ENCODE results near the gene TM9SF1. TPM values are rescaled to one million over a fixed set of nuclear protein-coding genes. Genes with fewer than 3 reads are reported as not detected.

Gene TM9SF1
- total and polyA plus RNA-seq, 10 of the 15 experiments (the other 5 are each of a cell fraction or from before 2014, with no cell fraction given) = 7.2 to 39.2 (median 17.6) TPM

DNA sequence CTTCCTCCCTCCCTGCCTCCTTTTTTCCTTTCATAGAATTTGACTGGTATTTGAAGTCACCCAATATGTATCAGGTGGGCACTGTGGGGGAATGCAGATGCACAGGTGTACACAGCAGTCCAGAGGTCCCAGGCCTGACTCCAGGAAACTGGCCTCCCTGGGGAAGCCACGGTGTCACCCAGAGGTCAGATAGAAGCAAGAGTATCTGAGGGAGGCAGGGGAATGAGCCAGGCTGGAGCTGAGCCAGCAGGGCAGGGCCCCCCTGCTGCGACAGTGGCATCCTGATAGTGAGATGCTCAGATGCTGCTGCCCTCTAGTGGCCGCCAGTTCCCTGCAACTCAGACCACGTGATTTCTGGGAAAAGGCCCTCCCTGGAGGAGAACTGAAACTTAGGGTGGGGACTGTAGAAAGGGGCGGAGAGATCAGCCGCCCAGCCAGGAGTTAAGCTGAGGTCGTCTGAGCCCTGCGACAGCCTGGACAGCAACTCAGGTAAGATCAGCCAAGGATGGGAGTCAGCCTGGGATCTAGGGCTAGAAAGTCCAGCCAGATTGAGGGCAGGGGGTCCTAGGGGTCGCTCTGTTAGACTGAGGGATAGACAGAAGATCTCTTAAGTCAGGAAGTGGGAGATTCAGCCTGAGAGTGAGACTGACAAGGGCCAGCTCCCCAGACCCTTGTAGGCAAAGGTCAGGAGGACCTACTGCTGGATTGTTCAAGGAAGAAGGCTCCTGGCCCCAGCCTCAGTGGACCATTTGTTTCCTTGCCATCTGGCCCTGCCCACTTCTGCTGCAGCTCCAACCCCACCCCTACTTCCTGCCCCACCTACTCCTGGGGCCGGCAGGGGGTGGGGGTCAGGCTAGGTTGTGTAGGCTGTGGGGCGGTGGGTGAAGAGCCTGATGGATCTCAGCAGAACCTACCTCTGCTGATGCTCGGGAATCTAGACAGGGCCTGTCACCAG, 34.1 kb downstream of the TM9SF1 start, which contains the start of gene IRF9 (continued):
- TF ChIP-seq PAX5 (IDR thresholded peaks at IDR 0.05; ENCODE audit: borderline replicate concordance, low read depth, low read length) (peak; percentile 55; the same call in 1 of the 2 replicates), NR2C2 (IDR thresholded peaks at IDR 0.05; ENCODE audit: borderline replicate concordance, control insufficient read depth, insufficient read length, low read depth) (no peak), BCL11A (IDR thresholded peaks at IDR 0.05; ENCODE audit: low read depth, low read length) (no peak), LARP7 (IDR thresholded peaks at IDR 0.05) (peak; percentile 68), MTA2 (IDR thresholded peaks at IDR 0.05; ENCODE audit: low read depth) (0 out of 2 replicates have a peak, but pooled peaks have one; percentile 12), KLF5 (IDR thresholded peaks at IDR 0.05; ENCODE audit: partially characterized antibody) (peak; percentile 75), ZNF207 (IDR thresholded peaks at IDR 0.05; ENCODE audit: borderline replicate concordance) (peak; percentile 95), IRF3 (IDR thresholded peaks at IDR 0.05) (peak; percentile 16; the same call in 1 of the 2 replicates), WRNIP1 (IDR thresholded peaks at IDR 0.05; ENCODE audit: borderline replicate concordance, low read depth, low read length) (peak; percentile 8; the same call in 1 of the 2 replicates), RELB (IDR thresholded peaks at IDR 0.05; ENCODE audit: low read depth) (peak; percentile 73), SIN3A (IDR thresholded peaks at IDR 0.05; ENCODE audit: low read depth, low read length) (peak; percentile 63), ETV6 (conservative IDR thresholded peaks at IDR 0.05 in 1 of 2, IDR thresholded peaks at IDR 0.05 in 1 of 2; ENCODE audit: borderline replicate concordance in 1 of 2, low read depth in 1 of 2) (peak in 1 of 2 experiments; percentile 34; a peak in 1 of 4 replicates), SIX5 (IDR thresholded peaks at IDR 0.05; ENCODE audit: low read depth, low read length, severe bottlenecking) (peak; percentile 22), YY1 (IDR thresholded peaks at IDR 0.05; ENCODE audit: low read depth, low read length) (peak; percentile 38), TCF3 (IDR thresholded peaks at IDR 0.05; ENCODE audit: borderline replicate concordance, insufficient read depth, low read depth, low read length) (peak; percentile 38; the same call in 1 of the 2 replicates), MXI1 (IDR thresholded peaks at IDR 0.05; ENCODE audit: low read depth, low read length) (peak; percentile 50; the same call in 1 of the 2 replicates), TBL1XR1 (IDR thresholded peaks at IDR 0.05; ENCODE audit: low read depth, low read length) (peak; percentile 69; the same call in 1 of the 2 replicates), PML (IDR thresholded peaks at IDR 0.05; ENCODE audit: low read length) (peak; percentile 99), CHD2 (IDR thresholded peaks at IDR 0.05; ENCODE audit: borderline replicate concordance, low read depth, low read length) (peak; percentile 66; the same call in 1 of the 2 replicates), E2F4 (IDR thresholded peaks at IDR 0.05; ENCODE audit: low read depth, low read length) (no peak)
- TF ChIP-seq, protein P1, sequence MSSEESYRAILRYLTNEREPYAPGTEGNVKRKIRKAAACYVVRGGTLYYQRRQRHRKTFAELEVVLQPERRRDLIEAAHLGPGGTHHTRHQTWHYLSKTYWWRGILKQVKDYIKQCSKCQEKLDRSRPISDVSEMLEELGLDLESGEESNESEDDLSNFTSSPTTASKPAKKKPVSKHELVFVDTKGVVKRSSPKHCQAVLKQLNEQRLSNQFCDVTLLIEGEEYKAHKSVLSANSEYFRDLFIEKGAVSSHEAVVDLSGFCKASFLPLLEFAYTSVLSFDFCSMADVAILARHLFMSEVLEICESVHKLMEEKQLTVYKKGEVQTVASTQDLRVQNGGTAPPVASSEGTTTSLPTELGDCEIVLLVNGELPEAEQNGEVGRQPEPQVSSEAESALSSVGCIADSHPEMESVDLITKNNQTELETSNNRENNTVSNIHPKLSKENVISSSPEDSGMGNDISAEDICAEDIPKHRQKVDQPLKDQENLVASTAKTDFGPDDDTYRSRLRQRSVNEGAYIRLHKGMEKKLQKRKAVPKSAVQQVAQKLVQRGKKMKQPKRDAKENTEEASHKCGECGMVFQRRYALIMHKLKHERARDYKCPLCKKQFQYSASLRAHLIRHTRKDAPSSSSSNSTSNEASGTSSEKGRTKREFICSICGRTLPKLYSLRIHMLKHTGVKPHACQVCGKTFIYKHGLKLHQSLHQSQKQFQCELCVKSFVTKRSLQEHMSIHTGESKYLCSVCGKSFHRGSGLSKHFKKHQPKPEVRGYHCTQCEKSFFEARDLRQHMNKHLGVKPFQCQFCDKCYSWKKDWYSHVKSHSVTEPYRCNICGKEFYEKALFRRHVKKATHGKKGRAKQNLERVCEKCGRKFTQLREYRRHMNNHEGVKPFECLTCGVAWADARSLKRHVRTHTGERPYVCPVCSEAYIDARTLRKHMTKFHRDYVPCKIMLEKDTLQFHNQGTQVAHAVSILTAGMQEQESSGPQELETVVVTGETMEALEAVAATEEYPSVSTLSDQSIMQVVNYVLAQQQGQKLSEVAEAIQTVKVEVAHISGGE (CRISPR knock-in tag; IDR thresholded peaks at IDR 0.05) = no peak

Measured in GM12878 (cell line).